ENCODE measurements around the gene MED25.

GRCh38 chr19:49793561-49793840 is 24.6 kb upstream of the MED25 start:
- TF ChIP-seq POLR2A (IDR thresholded peaks at IDR 0.05) = no peak
- no peak for TF ChIP-seq CTCF (IDR thresholded peaks at IDR 0.05)
